Stimulated activated CD8-positive, alpha-beta memory T cell treated with anti-CD3 and anti-CD28 coated beads, Interleukin-15, amount 100 ng/mL, for 48 hours (primary cell): ENCODE results near the gene MPV17L2.

ENCODE experiments used
- DNase-seq, 2 donors: peaks; one replicate each; pipeline ENCODE4 v3.0.0-alpha.2; 2020; ENCODE audit warnings: low read depth in 2 of 2

Gene MPV17L2

DNA sequence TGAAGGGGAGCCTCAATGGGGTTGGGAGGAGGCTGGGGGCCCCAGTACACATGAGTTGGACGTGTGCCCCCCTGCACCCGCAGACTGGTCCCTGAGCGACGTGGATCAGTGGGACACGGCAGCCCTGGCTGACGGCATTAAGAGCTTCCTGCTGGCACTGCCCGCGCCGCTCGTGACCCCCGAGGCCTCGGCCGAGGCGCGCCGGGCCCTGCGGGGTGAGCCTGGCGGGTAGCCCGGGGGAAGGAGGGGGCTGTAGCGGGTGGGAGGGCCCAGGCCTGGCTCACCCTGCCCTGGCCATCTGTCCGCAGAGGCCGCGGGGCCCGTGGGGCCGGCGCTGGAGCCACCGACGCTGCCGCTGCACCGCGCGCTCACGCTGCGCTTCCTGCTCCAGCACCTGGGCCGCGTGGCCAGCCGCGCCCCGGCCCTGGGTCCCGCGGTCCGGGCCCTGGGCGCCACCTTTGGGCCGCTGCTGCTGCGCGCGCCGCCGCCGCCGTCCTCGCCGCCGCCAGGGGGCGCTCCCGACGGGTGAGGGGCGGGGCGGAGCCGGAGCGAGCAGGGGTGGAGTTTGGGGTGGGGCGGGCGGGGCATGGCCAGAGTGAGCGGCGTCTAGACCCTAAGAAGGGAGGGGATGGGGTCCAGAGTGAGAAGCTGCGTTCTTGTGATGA is 31.9 kb upstream of the MPV17L2 start:
- peak; percentile 63 to 67 for DNase-seq

DNA sequence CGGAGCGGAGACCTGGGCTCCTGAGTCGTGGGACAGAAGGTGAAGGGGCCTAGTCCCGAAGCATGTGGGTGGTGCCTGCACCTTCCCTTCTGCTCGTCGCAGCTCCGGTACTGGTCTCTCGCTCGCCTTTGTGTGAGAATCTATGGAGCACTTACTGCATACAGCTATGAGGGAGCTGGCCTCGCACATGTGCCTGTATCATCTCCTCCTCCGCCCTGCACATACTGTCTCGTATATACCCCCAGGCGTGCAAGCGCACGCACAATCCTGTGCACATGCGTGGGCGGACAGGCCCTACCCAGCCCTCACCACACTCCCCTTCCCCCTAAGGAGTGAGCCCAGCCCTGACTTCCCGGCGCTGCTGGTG is 31.4 kb upstream of the MPV17L2 start:
- DNase-seq, result no peak

DNA sequence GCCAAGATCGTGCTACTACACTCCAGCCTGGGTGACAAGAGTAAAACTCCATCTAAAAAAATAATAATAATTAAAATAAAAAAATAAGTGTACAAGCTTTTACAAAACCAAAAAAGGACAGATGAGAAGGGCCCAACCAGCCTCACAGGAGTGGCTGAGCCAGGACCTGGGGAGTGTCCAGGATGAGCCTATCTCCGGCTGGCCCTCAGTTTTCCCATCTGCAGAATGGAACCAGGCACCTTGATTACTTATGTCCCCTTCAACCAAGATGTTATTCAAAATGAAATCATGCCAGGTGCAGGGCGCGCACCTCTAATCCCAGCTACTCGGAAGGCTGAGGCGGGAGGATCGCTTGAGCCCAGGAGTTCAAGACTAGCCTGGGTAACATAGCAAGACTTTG is 28.9 kb upstream of the MPV17L2 start:
- no peak for DNase-seq

DNA sequence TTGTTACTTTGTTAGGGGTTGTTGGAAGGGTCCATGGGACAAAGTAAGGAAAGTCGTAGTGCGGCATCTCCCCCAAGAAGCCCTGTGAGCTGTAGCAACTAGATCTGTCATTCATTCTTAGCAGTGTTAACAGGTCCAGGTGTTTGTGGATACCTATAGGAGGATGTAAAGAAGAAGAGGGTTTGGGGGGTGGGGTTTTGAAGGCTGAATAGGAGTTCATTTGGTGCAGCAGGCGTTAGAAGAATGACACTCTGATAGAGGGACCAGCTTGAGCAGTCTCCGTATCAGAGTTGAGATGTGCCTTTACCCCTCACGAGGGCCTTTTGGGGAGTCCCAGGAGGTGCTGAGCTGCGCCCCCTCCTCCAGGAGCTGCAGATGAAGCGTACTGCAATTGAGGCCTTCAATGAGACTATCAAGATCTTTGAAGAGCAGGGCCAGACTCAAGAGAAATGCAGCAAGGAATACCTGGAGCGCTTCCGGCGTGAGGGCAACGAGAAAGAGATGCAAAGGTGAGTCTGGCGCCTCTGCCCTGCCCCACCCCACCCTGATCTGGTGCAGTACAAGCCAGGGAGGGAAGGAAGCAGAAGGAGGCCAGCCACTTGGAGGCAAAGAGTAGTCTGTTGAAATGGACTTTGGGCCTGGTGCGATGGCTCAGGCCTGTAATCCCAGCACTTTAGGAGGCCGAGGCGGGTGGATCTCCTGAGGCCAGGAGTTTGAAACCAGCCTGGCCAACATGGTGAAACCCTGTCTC is 27.0 kb upstream of the MPV17L2 start:
- no peak for DNase-seq

DNA sequence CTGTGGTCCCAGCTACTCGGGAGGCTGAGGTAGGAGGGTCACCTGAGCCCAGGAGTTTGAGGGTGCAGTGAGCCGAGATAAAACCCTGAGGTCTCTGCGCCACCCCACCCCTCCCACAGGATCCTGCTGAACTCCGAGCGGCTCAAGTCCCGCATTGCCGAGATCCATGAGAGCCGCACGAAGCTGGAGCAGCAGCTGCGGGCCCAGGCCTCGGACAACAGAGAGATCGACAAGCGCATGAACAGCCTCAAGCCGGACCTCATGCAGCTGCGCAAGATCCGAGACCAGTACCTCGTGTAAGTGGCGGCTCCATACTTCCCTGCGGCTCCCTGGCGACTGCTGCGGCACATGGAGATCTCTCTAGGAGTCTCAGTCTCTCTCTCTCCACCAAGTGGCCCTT is 26.0 kb upstream of the MPV17L2 start:
- no peak for DNase-seq

DNA sequence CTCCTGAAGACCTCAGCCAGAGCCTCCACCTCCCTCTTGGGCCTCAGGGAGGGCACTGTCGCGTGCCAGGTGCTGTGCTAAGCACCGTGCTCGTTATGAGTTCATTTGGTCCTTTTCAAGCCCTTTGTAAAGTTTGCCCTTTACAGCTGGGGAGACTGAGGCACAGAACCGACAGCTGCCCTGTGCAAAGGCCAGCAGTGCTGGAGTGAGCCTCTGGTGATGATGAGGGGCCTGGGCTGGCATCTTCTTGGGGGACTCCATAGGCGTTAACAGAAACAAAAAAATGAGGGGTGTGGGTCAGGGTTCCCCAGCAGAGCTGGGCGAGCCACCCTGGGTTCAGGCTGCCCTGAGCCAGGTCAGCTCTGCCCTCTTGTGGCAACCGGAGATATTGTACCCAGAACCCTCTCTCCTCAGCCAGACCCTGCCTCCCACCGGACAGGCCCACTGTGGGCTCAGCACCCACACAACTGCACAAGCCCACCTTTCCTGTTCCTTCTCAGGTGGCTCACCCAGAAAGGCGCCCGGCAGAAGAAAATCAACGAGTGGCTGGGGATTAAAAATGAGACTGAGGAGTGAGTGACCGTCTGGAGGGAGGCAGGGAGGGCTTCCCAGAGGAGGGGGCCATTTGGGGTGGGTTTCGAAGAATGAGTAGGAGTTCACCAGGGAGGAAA is 24.9 kb upstream of the MPV17L2 start:
- no peak for DNase-seq

DNA sequence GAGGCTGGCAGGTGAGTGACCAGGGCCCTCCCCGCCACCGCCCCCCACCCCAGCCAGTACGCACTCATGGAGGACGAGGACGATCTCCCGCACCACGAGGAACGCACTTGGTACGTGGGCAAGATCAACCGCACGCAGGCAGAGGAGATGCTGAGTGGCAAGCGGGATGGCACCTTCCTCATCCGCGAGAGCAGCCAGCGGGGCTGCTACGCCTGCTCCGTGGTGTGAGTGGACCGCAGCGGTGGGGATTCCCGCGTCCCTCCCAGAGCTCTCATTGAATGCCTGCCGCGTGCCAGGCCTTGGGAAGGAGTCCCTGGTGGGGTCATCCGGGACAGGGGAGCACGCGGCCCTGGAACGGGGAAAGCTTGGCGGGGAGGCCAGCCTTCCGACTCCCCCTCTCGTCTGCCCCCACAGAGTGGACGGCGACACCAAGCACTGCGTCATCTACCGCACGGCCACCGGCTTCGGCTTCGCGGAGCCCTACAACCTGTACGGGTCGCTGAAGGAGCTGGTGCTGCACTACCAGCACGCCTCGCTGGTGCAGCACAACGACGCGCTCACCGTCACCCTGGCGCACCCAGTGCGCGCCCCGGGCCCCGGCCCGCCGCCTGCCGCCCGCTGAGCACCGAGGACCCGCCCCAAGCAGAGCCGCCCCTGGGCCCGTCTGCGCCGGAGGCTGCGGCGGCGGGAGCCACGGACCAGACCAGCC is 24.2 kb upstream of the MPV17L2 start:
- no peak for DNase-seq

DNA sequence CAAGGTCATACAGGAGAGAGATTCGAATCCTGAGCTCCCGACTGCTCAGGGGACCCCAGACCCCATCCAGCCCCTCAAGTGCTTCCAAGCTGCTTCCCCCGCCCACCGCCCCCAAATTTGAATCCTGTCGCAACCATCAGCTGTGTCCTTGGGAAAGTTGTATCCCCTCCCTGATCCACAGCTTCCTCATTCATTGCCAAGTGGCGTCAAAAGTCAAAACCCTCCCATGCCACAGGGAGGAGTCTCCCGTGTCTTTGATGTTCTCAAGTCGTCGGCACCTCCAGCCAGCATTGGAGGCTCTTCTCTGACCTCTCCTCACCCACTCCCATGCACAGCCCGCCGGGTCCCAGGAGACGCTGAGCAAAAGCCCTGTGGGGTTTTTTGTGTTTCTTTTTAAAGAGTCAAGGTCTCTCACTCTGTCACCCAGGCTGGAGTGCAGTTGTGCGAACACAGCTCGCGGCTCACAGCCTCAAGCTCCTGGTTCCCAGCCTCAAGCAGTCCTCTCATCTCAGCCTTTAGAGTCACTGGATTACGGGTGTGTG is 22.2 kb upstream of the MPV17L2 start:
- DNase-seq, result no peak

DNA sequence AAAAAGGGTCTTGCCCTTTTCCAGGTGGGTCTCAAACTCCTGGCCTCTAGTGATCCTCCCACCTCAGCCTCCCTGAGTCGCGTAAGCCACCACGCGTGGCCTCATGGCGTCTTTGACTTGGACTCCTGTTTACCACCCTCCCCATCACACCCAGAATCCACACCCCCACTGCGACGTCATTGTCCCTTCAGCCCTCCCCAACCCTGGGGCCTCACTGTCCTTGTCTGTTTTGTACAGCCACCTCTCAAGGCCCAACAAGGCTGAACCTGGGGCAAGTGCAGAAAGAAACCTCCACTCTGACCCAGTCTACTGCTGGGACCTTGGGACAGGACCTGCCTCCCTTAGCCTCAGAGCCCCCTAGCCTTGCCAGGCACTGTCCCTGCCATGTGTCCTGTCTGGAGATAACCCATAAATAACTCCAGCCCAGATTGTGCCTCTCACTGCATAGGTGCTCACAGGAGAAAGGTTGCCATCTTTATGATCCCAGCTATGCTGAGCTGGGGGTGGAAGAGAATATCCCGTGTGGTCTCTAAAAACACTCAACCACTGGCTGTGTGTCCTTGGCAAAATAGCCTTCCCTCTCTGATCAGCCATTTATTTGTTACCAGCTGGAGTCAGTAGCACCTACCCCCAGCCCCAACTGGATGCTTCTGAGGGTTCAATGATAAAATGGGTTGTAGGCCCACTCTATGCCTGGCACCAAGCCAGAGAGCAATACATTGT is 21.3 kb upstream of the MPV17L2 start:
- no peak for DNase-seq

DNA sequence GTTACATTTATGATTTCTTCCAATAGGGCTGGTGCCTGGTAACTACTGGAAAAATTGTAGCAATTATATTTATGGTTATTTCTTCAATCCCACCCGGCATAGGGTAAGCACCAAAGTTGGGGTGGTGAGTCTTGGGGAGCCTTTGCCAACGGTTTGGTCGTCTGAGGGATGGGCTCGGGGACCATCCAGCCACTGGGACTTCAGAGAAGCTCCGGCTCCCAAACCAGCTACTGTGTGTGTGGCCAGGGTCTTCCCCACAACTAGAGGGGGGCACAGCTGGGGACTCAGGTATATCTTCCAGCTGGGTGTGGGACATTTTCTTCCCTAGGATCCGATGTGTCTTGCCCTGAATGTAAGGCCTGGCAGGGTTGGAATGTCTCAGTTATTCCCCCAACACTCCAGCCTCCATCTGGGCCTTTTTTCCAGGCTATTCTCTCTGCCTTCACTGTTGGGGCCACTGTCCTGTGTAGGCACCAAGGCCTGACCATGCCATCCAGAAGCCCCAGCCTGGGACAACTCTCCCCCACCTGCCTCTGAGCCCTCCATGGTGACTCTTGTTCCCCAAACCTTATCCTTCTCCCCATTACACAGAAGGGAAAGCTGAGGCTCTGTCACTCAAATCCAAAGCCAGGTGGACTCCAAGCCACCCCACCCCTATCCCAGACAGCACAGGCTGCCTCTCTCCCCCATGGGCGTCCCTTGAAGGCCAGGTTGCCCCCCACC is 20.5 kb upstream of the MPV17L2 start:
- DNase-seq, result no peak

DNA sequence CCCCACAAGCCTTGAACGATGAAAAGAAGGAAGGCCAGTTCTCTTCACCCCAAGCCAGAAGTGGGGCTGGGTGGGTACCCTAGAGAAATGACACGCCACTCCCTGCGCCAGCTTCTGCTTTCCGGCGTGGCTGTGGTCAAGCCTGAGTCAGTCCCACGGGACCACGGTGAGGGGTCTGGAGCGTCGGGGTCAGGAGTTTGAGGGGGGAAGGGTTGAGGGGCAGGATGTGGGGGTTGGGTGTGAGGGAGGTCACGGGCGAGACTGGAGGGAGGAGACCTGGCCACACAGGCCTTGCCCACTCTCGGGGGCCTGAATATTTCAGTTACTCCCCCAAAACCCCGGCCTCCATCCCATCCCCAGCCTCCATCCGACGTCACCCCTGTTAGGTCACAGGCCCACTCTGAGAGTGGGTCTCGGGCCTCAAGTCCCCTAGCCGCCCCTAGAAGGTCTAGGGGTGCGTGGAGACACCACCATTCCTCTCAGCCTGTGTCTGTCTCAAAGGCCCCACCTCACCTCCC is 19.9 kb upstream of the MPV17L2 start:
- no peak for DNase-seq

DNA sequence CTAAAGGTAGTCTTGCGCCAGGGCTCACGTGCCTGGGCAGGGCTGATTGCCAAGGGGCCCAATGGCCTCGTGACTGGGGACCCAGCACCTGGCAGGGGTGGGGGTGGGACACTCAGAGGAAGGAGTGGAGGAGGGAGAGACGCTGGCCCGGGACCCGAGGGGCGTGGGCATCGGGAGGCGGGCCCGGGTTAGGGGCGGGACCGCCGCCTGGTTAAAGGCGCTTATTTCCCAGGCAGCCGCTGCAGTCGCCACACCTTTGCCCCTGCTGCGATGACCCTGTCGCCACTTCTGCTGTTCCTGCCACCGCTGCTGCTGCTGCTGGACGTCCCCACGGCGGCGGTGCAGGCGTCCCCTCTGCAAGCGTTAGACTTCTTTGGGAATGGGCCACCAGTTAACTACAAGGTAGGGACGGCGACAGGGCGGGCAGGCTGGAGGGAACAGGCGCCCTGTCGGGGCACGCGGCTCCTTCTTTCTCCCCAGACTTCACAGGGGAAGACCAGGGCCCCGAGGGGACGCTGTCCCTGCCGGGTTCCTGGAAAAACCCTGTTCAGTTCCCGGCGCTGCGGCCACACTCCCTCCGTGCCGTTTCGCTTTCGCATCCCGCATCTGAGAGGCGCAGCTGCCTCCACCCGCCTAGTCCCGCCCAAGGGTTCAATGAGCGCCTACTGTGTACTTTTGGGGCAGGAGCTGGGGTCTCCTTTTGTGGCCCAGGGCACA is 19.3 kb upstream of the MPV17L2 start, which contains the start of gene IFI30:
Gene IFI30, plus strand, starts transcription at position 242 of the 717 bp plus-strand sequence. Its CDS starts 29 bp downstream, at position 271.
- DNase-seq, result peak in 1 of 2 donors; percentile 53

DNA sequence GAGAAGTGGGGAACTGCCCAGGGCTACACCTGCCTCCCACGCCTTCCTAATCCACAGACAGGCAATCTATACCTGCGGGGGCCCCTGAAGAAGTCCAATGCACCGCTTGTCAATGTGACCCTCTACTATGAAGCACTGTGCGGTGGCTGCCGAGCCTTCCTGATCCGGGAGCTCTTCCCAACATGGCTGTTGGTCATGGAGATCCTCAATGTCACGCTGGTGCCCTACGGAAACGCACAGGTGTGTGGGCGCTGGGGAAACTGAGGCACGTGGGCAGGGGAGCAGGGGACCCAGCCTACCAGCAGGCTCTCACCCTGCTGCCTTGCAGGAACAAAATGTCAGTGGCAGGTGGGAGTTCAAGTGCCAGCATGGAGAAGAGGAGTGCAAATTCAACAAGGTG is 18.0 kb upstream of the MPV17L2 start:
- no peak for DNase-seq

DNA sequence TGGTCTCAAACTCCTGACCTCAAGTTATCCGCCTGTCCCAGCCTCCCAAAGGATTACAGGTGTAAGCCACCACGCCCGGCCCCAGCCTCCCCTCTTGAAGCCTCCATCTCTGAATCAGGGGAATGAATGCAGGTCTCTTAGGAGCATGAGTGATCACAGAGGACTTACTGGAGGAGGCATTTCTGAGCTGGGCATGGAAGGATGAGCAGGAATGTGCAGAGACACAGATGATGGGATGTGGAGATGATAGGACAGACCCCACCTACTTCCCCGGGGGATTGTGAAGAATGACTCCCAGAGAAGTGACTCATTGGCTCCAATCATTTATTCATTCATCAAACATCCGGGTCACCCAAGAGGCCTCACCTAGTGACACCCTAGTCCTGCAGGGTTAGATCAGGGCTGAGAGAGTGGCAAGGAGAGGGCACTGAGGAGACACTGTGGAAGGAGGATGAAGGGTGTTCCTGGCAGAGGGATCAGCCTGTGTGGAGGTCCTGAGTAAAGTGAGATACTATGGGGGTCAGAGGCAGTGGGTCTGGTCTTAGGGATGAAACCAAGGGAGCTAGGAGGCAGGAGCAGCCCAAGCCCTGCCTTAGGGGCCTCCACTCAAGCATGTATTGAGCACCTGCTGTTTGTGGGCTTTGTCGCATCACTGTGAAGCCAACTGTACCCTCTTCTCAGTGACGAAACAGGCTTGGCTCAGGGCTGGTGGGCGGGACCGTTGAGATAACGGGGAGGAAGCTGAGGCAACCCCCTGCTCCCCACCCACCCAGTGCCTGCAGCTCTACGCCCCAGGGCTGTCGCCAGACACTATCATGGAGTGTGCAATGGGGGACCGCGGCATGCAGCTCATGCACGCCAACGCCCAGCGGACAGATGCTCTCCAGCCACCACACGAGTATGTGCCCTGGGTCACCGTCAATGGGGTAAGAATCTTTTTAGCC is 16.4 kb upstream of the MPV17L2 start:
- DNase-seq, result no peak

DNA sequence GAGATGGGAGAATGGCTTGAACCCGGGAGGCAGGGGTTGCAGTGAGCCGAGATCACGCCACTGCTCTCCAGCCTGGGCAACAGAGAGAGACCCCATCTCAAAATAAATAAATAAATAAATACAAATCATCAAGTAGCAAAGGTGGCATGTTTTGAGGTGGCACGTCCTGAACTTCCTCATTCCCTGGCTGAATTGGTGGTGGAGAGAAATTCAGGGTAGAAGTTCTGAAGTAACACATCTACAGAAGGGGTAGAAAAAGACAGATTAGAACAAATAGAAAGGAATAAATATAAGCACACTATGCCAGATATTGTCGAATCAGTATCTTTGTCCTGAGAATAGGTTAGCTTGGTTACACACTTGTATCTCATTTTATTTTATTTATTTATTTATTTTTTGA is 13.1 kb upstream of the MPV17L2 start:
- DNase-seq, result no peak

DNA sequence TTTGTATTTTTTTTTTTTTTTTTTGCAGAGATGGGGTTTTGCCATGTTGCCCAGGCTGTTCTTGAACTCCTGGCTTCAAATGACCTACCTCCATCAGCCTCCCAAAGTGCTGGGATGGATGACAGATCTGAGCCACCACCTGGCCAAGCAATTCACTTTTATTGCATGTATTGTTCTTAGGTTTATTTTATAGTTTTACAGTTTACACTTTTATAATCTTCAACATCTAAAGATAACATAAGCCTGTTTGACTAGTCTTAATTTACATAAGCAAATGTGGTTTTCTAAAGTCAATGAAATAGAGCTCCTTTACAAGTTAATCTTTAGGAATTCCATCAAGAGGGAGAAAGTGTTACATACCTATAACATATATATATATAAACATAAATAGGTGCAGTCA is 9.5 kb upstream of the MPV17L2 start:
- no peak for DNase-seq

DNA sequence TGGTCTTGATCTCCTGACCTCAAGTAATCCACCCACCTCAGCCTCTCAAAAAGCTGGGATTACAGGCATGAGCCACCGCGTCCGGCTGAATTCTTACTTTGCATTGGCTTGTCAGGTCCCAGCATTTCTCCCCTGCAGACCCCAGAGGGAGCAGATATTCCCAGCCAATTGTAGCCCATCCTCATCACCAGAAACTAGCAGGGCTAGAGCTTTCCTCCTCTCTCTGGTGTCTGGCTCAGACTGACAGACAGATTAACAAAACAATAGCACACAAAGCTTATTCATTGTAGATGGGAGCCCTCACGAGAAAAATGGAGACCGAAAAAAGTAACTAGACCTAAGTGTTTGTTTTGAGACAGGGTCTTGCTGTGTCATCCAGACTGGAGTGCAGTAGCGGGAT is 7.5 kb upstream of the MPV17L2 start:
- no peak for DNase-seq

DNA sequence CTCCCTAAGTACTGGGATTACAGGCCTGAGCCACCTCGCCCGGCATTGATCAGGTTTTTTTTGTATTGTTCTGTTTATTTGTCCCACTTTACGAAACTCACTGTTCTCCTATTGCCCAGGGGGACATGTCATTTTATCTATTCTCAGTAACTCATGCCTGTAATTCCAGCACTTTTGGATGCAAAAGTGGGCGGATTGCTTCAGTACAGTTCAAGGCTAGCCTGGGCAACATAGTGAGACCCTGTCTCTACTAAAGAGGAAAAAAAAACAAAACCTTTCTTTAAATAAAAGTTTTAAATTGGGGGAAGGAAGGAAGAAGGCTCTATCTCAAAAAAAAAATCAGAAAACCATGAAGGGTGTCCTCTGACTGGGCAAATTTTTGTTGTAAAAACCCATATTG is 2.7 kb upstream of the MPV17L2 start:
- no peak for DNase-seq

DNA sequence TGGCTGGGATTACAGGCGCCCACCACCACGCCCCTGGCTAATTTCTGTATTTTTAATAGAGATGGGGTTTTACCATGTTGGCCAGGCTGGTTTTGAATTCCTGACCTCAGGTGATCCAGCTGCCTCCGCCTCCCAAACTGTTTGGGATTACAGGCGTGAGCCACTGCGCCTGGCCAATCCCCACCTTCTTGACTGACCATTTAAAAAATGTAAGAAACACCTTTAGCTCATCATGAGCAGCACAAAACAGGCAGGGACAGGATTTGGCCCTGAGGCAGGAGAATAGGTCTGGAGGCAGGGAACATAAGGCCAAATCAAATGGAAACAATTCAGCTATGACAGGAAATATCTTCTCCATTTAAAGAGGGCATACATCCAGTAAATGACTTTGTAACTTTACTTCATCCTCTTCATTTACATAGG is 1.4 kb upstream of the MPV17L2 start:
- no peak for DNase-seq
